Nephron (organoid): ENCODE measurements around the gene BCL2L13.

Source experiments
- H3K27ac Mint-ChIP-seq, 3 experiments: 2 replicates each; pipeline ENCODE4 v1.8.0; 2020; ENCODE audit warnings: mixed read lengths in 3 of 3, mild to moderate bottlenecking in 2 of 3, moderate library complexity in 1 of 3
- H3K27me3 Mint-ChIP-seq: 2 replicates; pipeline ENCODE4 v1.8.0; 2021; ENCODE audit warnings: low read depth, mild to moderate bottlenecking, moderate library complexity, mixed read lengths
- H3K36me3 Mint-ChIP-seq: 2 replicates; pipeline ENCODE4 v1.8.0; 2020; ENCODE audit warnings: low read depth, mixed read lengths
- H3K4me1 Mint-ChIP-seq: 2 replicates; pipeline ENCODE4 v1.8.0; 2020; ENCODE audit warnings: mixed read lengths
- H3K4me3 Mint-ChIP-seq, 3 experiments: 2 replicates each; pipeline ENCODE4 v1.8.0; 2020; ENCODE audit warnings: mild to moderate bottlenecking in 3 of 3, mixed read lengths in 3 of 3, moderate library complexity in 2 of 3
- H3K9me3 Mint-ChIP-seq: 2 replicates; pipeline ENCODE4 v1.8.0; 2020; ENCODE audit warnings: mixed read lengths
- TF ChIP-seq, protein P1 (sequence below), 3 experiments: fragments of 200-600 bp; sonication (generic); IDR thresholded peaks; one replicate each; pipeline ENCODE4 v1.5.0; 2021; ENCODE audit warnings: antibody characterized with exemption in 3 of 3; ENCODE audit not compliant: unreplicated experiment in 3 of 3

BCL2L13 gene

DNA sequence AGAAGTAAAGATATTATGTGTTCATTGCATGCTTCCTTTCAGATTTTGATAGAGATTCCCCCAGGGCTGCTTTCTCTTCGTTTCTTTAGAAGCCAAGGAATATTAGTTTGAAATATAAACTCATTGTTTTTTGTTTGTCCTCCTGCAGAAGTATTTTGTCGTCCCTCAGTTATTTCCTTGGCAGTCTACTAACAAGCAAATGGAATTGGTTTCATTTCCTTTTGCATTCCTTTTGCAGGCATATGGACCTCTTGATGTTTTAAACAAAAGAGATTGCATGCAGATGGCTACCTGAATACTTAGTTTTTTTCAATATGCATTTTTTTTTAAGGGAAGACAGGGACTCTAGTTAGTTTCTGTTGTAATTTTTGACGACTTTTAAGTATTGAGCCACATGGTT, 62.2 kb downstream of the BCL2L13 start:
- H3K4me3 Mint-ChIP-seq, result no peak overlapping the region
- peaks cover 25% of the 10 kb centered on the region for H3K36me3 Mint-ChIP-seq
- no peak overlapping the region for H3K27ac Mint-ChIP-seq
- no peaks in the 10 kb centered on the region for H3K9me3 Mint-ChIP-seq
- TF ChIP-seq, protein P1, sequence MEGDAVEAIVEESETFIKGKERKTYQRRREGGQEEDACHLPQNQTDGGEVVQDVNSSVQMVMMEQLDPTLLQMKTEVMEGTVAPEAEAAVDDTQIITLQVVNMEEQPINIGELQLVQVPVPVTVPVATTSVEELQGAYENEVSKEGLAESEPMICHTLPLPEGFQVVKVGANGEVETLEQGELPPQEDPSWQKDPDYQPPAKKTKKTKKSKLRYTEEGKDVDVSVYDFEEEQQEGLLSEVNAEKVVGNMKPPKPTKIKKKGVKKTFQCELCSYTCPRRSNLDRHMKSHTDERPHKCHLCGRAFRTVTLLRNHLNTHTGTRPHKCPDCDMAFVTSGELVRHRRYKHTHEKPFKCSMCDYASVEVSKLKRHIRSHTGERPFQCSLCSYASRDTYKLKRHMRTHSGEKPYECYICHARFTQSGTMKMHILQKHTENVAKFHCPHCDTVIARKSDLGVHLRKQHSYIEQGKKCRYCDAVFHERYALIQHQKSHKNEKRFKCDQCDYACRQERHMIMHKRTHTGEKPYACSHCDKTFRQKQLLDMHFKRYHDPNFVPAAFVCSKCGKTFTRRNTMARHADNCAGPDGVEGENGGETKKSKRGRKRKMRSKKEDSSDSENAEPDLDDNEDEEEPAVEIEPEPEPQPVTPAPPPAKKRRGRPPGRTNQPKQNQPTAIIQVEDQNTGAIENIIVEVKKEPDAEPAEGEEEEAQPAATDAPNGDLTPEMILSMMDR (IDR thresholded peaks at IDR 0.05; ENCODE audit: unreplicated experiment in 3 of 3), result no peak
- H3K27me3 Mint-ChIP-seq, result no peaks in the 10 kb centered on the region
- H3K4me1 Mint-ChIP-seq, result no peaks in the 10 kb centered on the region

- Mint-ChIP-seq H3K4me1 (peaks cover 21% of the 10 kb centered on the region), H3K27ac (no peak overlapping the region), H3K36me3 (peaks cover 23% of the 10 kb centered on the region), H3K4me3 (no peak overlapping the region), H3K9me3 (no peaks in the 10 kb centered on the region), H3K27me3 (no peaks in the 10 kb centered on the region)
- TF ChIP-seq, protein P1 (IDR thresholded peaks at IDR 0.05; ENCODE audit: unreplicated experiment in 3 of 3), result no peak
Measured at GRCh38 chr22:17703811-17704210, 65.3 kb downstream of the BCL2L13 start.

DNA sequence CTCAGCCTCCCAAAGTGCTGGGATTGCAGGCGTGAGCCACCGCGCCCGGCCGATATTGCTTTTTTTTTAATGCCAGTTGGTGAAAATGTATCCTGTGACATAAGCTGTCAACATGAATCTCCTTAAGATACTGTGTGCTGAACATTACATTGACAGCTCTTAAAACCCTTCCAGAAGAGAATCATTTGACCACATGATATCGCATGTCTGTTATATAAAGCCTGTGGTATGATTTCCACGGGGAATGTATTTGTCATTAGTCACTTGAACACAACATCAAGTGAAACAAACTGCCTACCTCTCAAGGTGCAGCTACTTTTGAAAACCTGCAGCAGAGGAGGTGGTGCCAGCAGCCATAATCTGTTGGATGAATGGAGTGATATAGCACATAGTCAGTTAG, 67.0 kb downstream of the BCL2L13 start:
- no peaks in the 10 kb centered on the region for H3K9me3 Mint-ChIP-seq
- H3K4me3 Mint-ChIP-seq, result no peak overlapping the region
- H3K27me3 Mint-ChIP-seq, result no peaks in the 10 kb centered on the region
- H3K27ac Mint-ChIP-seq, result peak overlapping the region in 2 of 3 experiments; percentile 62 to 84
- peaks cover 21% of the 10 kb centered on the region for H3K4me1 Mint-ChIP-seq
- TF ChIP-seq, protein P1 (IDR thresholded peaks at IDR 0.05; ENCODE audit: unreplicated experiment in 3 of 3), result no peak
- H3K36me3 Mint-ChIP-seq, result peaks cover 20% of the 10 kb centered on the region

- Mint-ChIP-seq H3K9me3 (no peaks in the 10 kb centered on the region), H3K36me3 (peaks cover 20% of the 10 kb centered on the region)
Measured at GRCh38 chr22:17705951-17706900, 67.7 kb downstream of the BCL2L13 start.

GRCh38 chr22:17706947-17707346, 68.4 kb downstream of the BCL2L13 start:
- Mint-ChIP-seq H3K9me3 (no peaks in the 10 kb centered on the region), H3K4me3 (peak overlapping the region in 2 of 3 experiments; percentile 57 to 65), H3K4me1 (peaks cover 25% of the 10 kb centered on the region), H3K36me3 (peaks cover 24% of the 10 kb centered on the region), H3K27me3 (no peaks in the 10 kb centered on the region), H3K27ac (peak overlapping the region; percentile 82 to 84 (median 84))
- TF ChIP-seq, protein P1 (IDR thresholded peaks at IDR 0.05; ENCODE audit: unreplicated experiment in 3 of 3), result no peak

More at GRCh38 chr22:17705951-17706900, 67.7 kb downstream of the BCL2L13 start:
- Mint-ChIP-seq H3K27me3 (no peaks in the 10 kb centered on the region), H3K27ac (peak overlapping the region; percentile 82 to 84 (median 84)), H3K4me1 (peaks cover 21% of the 10 kb centered on the region), H3K4me3 (peak overlapping the region; percentile 2 to 61 (median 45))
- TF ChIP-seq, protein P1 (IDR thresholded peaks at IDR 0.05; ENCODE audit: unreplicated experiment in 3 of 3), result no peak
